ENCODE results near the gene MIEN1. TPM values are rescaled to one million over a fixed set of nuclear protein-coding genes. Genes with fewer than 3 reads are reported as not detected.
"Not testable (repeated sequence)": the region's sequence is repeated elsewhere in the genome, so short reads cannot be mapped to it uniquely, and the experiment has no call there.

MIEN1 gene
- total RNA-seq, 1 donor from 2014 or later, result 39.8 TPM

DNA sequence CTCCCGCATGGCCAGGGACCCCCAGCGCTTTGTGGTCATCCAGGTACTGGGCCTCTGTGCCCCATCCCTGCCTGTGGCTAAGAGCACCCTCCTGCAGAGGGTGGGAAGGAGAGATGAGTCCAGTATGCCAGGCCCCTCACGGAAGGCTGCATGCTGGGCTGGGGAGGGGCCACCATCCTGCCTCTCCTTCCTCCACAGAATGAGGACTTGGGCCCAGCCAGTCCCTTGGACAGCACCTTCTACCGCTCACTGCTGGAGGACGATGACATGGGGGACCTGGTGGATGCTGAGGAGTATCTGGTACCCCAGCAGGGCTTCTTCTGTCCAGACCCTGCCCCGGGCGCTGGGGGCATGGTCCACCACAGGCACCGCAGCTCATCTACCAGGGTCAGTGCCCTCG is 3.7 kb downstream of the MIEN1 start:
- Mint-ChIP-seq H3K4me3 (no peak overlapping the region), H3K9me3 (no peaks in the 10 kb centered on the region), H3K36me3 (peaks cover 8% of the 10 kb centered on the region), H3K27ac (peak overlapping the region; percentile 48), H3K4me1 (ENCODE audit: unreplicated experiment) (no peaks in the 10 kb centered on the region), H3K27me3 (no peaks in the 10 kb centered on the region)
- TF ChIP-seq, protein P1, sequence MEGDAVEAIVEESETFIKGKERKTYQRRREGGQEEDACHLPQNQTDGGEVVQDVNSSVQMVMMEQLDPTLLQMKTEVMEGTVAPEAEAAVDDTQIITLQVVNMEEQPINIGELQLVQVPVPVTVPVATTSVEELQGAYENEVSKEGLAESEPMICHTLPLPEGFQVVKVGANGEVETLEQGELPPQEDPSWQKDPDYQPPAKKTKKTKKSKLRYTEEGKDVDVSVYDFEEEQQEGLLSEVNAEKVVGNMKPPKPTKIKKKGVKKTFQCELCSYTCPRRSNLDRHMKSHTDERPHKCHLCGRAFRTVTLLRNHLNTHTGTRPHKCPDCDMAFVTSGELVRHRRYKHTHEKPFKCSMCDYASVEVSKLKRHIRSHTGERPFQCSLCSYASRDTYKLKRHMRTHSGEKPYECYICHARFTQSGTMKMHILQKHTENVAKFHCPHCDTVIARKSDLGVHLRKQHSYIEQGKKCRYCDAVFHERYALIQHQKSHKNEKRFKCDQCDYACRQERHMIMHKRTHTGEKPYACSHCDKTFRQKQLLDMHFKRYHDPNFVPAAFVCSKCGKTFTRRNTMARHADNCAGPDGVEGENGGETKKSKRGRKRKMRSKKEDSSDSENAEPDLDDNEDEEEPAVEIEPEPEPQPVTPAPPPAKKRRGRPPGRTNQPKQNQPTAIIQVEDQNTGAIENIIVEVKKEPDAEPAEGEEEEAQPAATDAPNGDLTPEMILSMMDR (conservative IDR thresholded peaks at IDR 0.05), result no peak
- no peak for DNase-seq (ENCODE audit: extremely low spot score, unreplicated experiment)

DNA sequence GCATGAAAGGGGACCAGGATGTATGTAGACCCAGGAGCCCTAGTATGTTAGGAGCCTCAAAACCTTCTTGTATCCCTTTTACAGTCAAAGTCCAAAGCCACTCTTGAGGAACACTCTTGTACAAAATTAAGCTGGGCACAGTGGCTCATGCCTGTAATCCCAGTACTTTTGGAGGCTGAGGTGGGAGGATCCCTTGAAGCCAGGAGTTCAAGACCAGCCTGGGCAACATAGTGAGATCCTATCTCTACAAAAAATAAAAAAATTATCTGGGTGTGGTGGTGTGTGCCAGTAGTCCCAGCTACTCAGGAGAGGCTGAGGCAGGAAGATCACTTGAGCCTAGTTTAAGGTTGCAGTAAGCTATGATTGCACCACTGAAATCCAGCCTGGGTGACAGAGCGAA is 4.4 kb downstream of the MIEN1 start:
- not testable (repeated sequence) for H3K4me1 Mint-ChIP-seq (ENCODE audit: unreplicated experiment); H3K4me3 Mint-ChIP-seq; DNase-seq (ENCODE audit: extremely low spot score, unreplicated experiment); H3K27me3 Mint-ChIP-seq; H3K36me3 Mint-ChIP-seq; H3K9me3 Mint-ChIP-seq
- H3K27ac Mint-ChIP-seq, result peak overlapping the region; percentile 72

DNA sequence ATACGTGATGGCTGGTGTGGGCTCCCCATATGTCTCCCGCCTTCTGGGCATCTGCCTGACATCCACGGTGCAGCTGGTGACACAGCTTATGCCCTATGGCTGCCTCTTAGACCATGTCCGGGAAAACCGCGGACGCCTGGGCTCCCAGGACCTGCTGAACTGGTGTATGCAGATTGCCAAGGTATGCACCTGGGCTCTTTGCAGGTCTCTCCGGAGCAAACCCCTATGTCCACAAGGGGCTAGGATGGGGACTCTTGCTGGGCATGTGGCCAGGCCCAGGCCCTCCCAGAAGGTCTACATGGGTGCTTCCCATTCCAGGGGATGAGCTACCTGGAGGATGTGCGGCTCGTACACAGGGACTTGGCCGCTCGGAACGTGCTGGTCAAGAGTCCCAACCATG is 5.6 kb downstream of the MIEN1 start:
- TF ChIP-seq, protein P1 (conservative IDR thresholded peaks at IDR 0.05), result no peak
- no peak for DNase-seq (ENCODE audit: extremely low spot score, unreplicated experiment)
- no peaks in the 10 kb centered on the region for H3K27me3 Mint-ChIP-seq
- no peak overlapping the region for H3K27ac Mint-ChIP-seq
- peaks cover 14% of the 10 kb centered on the region for H3K36me3 Mint-ChIP-seq
- H3K9me3 Mint-ChIP-seq, result no peaks in the 10 kb centered on the region
- H3K4me3 Mint-ChIP-seq, result no peak overlapping the region
- peaks cover 4% of the 10 kb centered on the region for H3K4me1 Mint-ChIP-seq (ENCODE audit: unreplicated experiment)

DNA sequence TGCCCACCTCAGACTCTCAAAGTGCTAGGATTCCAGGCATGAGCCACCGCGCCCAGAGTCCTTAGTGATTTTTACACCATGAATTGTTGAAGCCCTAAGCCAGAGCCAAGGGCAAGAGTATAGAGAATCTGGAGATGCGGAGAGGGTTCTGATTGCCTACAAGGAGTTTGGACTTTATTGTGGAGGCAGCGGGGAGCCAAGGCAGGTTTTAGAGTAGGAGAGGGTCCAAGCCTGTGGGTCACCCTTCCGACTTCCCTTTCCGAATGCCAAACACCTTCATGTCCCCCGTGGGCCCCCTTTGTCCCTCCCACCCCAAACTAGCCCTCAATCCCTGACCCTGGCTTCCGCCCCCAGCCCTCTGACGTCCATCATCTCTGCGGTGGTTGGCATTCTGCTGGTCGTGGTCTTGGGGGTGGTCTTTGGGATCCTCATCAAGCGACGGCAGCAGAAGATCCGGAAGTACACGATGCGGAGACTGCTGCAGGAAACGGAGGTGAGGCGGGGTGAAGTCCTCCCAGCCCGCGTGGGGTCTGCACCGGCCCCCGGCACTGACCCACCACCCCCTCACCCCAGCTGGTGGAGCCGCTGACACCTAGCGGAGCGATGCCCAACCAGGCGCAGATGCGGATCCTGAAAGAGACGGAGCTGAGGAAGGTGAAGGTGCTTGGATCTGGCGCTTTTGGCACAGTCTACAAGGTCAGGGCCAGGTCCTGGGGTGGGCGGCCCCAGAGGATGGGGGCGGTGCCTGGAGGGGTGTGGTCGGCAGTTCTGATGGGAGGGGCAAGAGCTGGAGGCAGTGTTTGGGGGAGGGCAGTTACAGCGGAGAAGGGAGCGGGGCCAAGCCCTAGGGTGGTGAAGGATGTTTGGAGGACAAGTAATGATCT is 7.1 kb downstream of the MIEN1 start:
- Mint-ChIP-seq H3K4me1 (ENCODE audit: unreplicated experiment) (peaks cover 4% of the 10 kb centered on the region), H3K36me3 (peaks cover 10% of the 10 kb centered on the region), H3K27ac (peak overlapping the region; percentile 53)

DNA sequence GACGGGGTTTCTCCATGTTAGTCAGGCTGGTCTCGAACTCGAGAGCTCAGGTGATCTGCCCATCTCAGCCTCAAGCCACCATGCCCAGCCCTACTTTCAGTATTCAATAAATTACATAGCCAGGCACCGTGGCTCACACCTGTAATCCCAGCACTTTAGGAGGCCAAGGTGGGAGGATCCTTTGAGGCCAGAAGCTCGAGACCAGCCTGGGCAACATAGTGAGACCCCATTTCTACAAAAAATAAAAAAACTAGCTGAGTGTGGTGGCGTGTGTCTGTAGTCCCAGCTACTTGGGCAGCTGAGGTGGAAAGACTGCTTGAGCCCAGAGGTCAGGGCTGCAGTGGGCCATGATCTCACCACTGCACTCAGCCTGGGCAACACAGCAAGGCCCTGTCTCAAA is 8.2 kb downstream of the MIEN1 start:
- Mint-ChIP-seq H3K4me1 (ENCODE audit: unreplicated experiment) (peaks cover 4% of the 10 kb centered on the region), H3K27me3 (no peaks in the 10 kb centered on the region), H3K27ac (no peak overlapping the region), H3K9me3 (no peaks in the 10 kb centered on the region), H3K4me3 (no peak overlapping the region), H3K36me3 (peaks cover 10% of the 10 kb centered on the region)
- TF ChIP-seq, protein P1 (conservative IDR thresholded peaks at IDR 0.05), result no peak
- no peak for DNase-seq (ENCODE audit: extremely low spot score, unreplicated experiment)

More for the DNA sequence above, 7.1 kb downstream of the MIEN1 start:
- no peaks in the 10 kb centered on the region for H3K27me3 Mint-ChIP-seq
- TF ChIP-seq, protein P1 (conservative IDR thresholded peaks at IDR 0.05), result no peak
- no peak overlapping the region for H3K4me3 Mint-ChIP-seq
- H3K9me3 Mint-ChIP-seq, result no peaks in the 10 kb centered on the region
- no peak for DNase-seq (ENCODE audit: extremely low spot score, unreplicated experiment)

DNA sequence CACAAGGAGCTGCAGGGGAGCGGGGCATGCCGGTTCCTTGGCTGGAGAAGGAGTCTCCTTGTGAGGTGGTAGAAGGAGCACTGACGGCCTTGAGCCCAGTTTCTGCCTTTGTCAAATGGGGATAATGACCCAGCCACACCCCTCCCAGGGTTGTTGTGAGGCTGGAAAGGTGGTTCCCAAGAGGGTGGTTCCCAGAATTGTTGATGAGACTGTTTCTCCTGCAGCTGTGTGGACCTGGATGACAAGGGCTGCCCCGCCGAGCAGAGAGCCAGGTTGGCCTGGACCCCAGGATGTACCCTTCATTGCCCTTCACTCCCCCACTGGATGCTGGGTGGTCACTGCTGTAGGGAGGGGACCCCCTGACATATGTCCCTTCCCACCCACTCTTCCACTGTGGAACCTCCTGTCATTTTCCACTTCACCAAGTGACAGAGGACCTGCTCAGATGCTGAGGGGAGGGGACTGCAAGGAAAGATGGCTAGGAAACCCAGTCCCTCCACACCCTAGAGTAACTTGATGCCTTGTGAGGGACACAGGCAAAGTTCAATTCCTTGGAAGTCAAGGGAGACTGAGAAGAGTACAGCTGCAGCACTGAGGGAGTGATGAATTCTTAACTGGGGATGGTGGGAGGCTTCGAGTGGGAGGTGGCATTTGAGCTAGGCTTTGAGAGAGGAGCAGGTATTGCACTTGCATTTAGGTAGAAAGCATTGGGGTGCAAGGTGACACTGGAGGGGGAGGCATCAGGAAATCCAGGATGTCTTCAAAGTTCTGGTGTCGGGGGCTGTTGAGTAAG is 10.6 kb downstream of the MIEN1 start:
- TF ChIP-seq, protein P1 (conservative IDR thresholded peaks at IDR 0.05), result no peak
- Mint-ChIP-seq H3K36me3 (peaks cover 7% of the 10 kb centered on the region), H3K27me3 (no peaks in the 10 kb centered on the region)

More for the DNA sequence above, 10.6 kb downstream of the MIEN1 start:
- DNase-seq (ENCODE audit: extremely low spot score, unreplicated experiment), result no peak
- Mint-ChIP-seq H3K4me1 (ENCODE audit: unreplicated experiment) (peaks cover 4% of the 10 kb centered on the region), H3K4me3 (no peak overlapping the region), H3K27ac (peak overlapping the region; percentile 62), H3K9me3 (no peaks in the 10 kb centered on the region)
